K562 (cell line): Measurements from ENCODE around the gene MARS1. TPM values are rescaled to one million over a fixed set of nuclear protein-coding genes. Genes with fewer than 3 reads are reported as not detected.
A peak's percentile ranks its signal among the peaks of the same experiment; 100 is the strongest.

ENCODE experiments used
- CBFA2T2 ChIP-seq: fragments of 450-650 bp; conservative IDR thresholded peaks from 2 replicates; pipeline ENCODE4 v1.6.1; 2017; ENCODE audit warnings: mild to moderate bottlenecking
- ETV6 ChIP-seq, 3 experiments: fragments of 150-350 bp in 1 of 3; sonication (generic) in 1 of 3; formaldehyde crosslinking in 1 of 3; IDR thresholded peaks; 2 replicates each; pipeline versions ENCODE4 v1.6.1 to v1.8.0; 2014 to 2022; ENCODE audit warnings: borderline replicate concordance in 2 of 3, low read depth in 2 of 3, antibody characterized with exemption in 1 of 3, low read length in 1 of 3, mild to moderate bottlenecking in 1 of 3, missing genetic modification reagents in 1 of 3
- FOXA3 ChIP-seq, 2 experiments: fragments of 450-650 bp in 1 of 2; sonication (generic) in 1 of 2; formaldehyde crosslinking; IDR thresholded peaks in 1 of 2; conservative IDR thresholded peaks in 1 of 2; 2 replicates each; pipeline versions ENCODE4 v1.4.0 to v1.8.0; 2020 to 2022; ENCODE audit warnings: mild to moderate bottlenecking in 2 of 2, missing genetic modification reagents in 1 of 2
- FOXJ2 ChIP-seq: fragments of 200-800 bp; sonication (Bioruptor generic); IDR thresholded peaks from 2 replicates; pipeline ENCODE4 v1.6.1; 2016; ENCODE audit warnings: missing genetic modification characterization, missing compliant biosample characterization
- MEF2D ChIP-seq: conservative IDR thresholded peaks from 2 replicates; pipeline ENCODE4 v1.6.1; 2016; ENCODE audit warnings: low read depth, missing genetic modification characterization, missing compliant biosample characterization
- PML ChIP-seq: IDR thresholded peaks from 2 replicates; pipeline ENCODE4 v1.6.1; 2012; ENCODE audit warnings: low read length, inconsistent platforms
- POLR2AphosphoS2 ChIP-seq: IDR thresholded peaks from 2 replicates; pipeline ENCODE4 v1.6.1; 2012; ENCODE audit warnings: low read length, improper control_type of control experiment
- ZKSCAN8 ChIP-seq: fragments of 200-800 bp; sonication (Bioruptor generic); IDR thresholded peaks from 2 replicates; pipeline ENCODE4 v1.6.1; 2016; ENCODE audit warnings: missing genetic modification characterization, missing compliant biosample characterization
- ZNF143 ChIP-seq: sonication (generic); formaldehyde crosslinking; IDR thresholded peaks from 2 replicates; pipeline ENCODE4 v1.9.0; 2022; ENCODE audit warnings: mild to moderate bottlenecking, missing genetic modification reagents
- ZNF239 ChIP-seq: fragments of 250-450 bp; sonication (Bioruptor Pico); IDR thresholded peaks from 2 replicates; pipeline ENCODE4 v1.4.0; 2020; ENCODE audit warnings: mild to moderate bottlenecking
- polyA plus RNA-seq, 8 experiments: library from polyadenylated mRNA; depleted of rRNA in 4 of 8; stranded (reverse) in 5 of 8; unstranded in 3 of 8; fragments of >200 nt; fragmentation: Nextera tagmentation in 2 of 8; fragmentation: Illumina TruSeq in 1 of 8; extraction: Ambion mirVana in 2 of 8; extraction: Trizol in 1 of 8; gene quantifications; 2 replicates each; pipeline versions ENCODE4 v1.2.1 to v1.2.3, GENCODE V29; 2011 to 2014; ENCODE audit warnings: inconsistent platforms in 1 of 8, missing spikeins in 1 of 8
- total RNA-seq, 7 experiments: library from RNA; depleted of rRNA in 6 of 7; stranded (reverse); fragments of >200 nt in 6 of 7; fragmentation: Illumina TruSeq in 2 of 7; extraction: Trizol in 2 of 7; gene quantifications; 2 replicates each; pipeline versions ENCODE4 v1.2.1 to v1.2.3, GENCODE V29; 2011 to 2021; ENCODE audit warnings: low replicate concordance in 1 of 7
- TF ChIP-seq, protein P1 (sequence below): fragments of 250-450 bp; sonication (Bioruptor Pico); IDR thresholded peaks from 2 replicates; pipeline ENCODE4 v1.4.0; 2020; ENCODE audit warnings: mild to moderate bottlenecking, moderate library complexity
- TF ChIP-seq, protein P2 (sequence below), 2 experiments: fragments of 150-350 bp in 1 of 2; IDR thresholded peaks; 2 replicates each; pipeline ENCODE4 v1.6.1; 2012 to 2016; ENCODE audit warnings: low read depth in 2 of 2, low read length in 2 of 2, mild to moderate bottlenecking in 1 of 2, moderate library complexity in 1 of 2
- TF ChIP-seq, protein P3 (sequence below): fragments of 250-450 bp; sonication (Bioruptor Pico); IDR thresholded peaks from 2 replicates; pipeline ENCODE4 v1.5.0; 2021
- TF ChIP-seq, protein P4 (sequence below): fragments of 250-450 bp; sonication (Bioruptor Pico); IDR thresholded peaks from 2 replicates; pipeline ENCODE4 v1.6.1; 2021; ENCODE audit warnings: mild to moderate bottlenecking
- TF ChIP-seq, protein P5 (sequence below): sonication (generic); formaldehyde crosslinking; IDR thresholded peaks from 2 replicates; pipeline ENCODE4 v1.8.1; 2023; ENCODE audit warnings: mild to moderate bottlenecking, missing genetic modification reagents

Gene MARS1
- total and polyA plus RNA-seq, 9 of the 15 experiments (the other 6 are each of a cell fraction or from before 2014, with no cell fraction given): 117 to 382 (median 220) TPM

DNA sequence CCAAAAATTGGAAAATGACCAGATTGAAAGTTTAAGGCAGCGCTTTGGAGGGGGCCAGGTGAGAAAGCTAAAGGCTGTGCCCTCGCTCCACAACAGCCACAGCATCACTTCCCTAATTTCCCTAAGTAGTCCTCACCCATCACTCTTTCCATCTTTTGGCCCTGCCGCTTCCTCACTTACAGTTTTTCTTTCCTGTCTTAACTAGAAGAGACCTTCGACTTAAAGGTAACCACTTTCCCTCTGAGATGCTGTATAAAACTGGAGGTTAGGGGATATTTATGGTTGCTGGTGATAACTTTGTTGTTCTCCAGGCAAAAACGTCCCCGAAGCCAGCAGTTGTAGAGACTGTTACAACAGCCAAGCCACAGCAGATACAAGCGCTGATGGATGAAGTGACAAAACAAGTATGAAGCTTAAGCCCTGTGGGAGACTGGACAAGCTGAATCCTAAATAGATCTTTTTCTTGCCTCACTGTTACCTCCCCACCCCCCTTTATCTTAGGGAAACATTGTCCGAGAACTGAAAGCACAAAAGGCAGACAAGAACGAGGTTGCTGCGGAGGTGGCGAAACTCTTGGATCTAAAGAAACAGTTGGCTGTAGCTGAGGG lies 28.2 kb downstream of the MARS1 start (continued):
- TF ChIP-seq, protein P1, sequence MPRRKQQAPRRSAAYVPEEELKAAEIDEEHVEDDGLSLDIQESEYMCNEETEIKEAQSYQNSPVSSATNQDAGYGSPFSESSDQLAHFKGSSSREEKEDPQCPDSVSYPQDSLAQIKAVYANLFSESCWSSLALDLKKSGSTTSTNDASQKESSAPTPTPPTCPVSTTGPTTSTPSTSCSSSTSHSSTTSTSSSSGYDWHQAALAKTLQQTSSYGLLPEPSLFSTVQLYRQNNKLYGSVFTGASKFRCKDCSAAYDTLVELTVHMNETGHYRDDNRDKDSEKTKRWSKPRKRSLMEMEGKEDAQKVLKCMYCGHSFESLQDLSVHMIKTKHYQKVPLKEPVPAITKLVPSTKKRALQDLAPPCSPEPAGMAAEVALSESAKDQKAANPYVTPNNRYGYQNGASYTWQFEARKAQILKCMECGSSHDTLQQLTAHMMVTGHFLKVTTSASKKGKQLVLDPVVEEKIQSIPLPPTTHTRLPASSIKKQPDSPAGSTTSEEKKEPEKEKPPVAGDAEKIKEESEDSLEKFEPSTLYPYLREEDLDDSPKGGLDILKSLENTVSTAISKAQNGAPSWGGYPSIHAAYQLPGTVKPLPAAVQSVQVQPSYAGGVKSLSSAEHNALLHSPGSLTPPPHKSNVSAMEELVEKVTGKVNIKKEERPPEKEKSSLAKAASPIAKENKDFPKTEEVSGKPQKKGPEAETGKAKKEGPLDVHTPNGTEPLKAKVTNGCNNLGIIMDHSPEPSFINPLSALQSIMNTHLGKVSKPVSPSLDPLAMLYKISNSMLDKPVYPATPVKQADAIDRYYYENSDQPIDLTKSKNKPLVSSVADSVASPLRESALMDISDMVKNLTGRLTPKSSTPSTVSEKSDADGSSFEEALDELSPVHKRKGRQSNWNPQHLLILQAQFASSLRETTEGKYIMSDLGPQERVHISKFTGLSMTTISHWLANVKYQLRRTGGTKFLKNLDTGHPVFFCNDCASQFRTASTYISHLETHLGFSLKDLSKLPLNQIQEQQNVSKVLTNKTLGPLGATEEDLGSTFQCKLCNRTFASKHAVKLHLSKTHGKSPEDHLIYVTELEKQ: peak; percentile 37; the same call in 1 of the 2 replicates
- TF ChIP-seq ZNF239 (CRISPR knock-in tag): no peak; the same call in 1 of the 2 replicates
- TF ChIP-seq, protein P2, sequence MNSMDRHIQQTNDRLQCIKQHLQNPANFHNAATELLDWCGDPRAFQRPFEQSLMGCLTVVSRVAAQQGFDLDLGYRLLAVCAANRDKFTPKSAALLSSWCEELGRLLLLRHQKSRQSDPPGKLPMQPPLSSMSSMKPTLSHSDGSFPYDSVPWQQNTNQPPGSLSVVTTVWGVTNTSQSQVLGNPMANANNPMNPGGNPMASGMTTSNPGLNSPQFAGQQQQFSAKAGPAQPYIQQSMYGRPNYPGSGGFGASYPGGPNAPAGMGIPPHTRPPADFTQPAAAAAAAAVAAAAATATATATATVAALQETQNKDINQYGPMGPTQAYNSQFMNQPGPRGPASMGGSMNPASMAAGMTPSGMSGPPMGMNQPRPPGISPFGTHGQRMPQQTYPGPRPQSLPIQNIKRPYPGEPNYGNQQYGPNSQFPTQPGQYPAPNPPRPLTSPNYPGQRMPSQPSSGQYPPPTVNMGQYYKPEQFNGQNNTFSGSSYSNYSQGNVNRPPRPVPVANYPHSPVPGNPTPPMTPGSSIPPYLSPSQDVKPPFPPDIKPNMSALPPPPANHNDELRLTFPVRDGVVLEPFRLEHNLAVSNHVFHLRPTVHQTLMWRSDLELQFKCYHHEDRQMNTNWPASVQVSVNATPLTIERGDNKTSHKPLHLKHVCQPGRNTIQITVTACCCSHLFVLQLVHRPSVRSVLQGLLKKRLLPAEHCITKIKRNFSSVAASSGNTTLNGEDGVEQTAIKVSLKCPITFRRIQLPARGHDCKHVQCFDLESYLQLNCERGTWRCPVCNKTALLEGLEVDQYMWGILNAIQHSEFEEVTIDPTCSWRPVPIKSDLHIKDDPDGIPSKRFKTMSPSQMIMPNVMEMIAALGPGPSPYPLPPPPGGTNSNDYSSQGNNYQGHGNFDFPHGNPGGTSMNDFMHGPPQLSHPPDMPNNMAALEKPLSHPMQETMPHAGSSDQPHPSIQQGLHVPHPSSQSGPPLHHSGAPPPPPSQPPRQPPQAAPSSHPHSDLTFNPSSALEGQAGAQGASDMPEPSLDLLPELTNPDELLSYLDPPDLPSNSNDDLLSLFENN (IDR thresholded peaks at IDR 0.05; ENCODE audit: low read depth in 2 of 2, low read length in 2 of 2): peak in 1 of 2 experiments; percentile 11; a peak in 1 of 4 replicates
- TF ChIP-seq FOXJ2 (tag): 0 out of 2 replicates have a peak, but pooled peaks have one; percentile 16
- TF ChIP-seq PML: peak; percentile 73
- TF ChIP-seq, protein P3, sequence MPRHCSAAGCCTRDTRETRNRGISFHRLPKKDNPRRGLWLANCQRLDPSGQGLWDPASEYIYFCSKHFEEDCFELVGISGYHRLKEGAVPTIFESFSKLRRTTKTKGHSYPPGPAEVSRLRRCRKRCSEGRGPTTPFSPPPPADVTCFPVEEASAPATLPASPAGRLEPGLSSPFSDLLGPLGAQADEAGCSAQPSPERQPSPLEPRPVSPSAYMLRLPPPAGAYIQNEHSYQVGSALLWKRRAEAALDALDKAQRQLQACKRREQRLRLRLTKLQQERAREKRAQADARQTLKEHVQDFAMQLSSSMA (CRISPR knock-in tag): 0 out of 2 replicates have a peak, but pooled peaks have one; percentile 53
- TF ChIP-seq ZNF143 (CRISPR knock-in tag): no peak
- no peak for TF ChIP-seq MEF2D (tag)
- no peak for TF ChIP-seq CBFA2T2
- TF ChIP-seq, protein P4, sequence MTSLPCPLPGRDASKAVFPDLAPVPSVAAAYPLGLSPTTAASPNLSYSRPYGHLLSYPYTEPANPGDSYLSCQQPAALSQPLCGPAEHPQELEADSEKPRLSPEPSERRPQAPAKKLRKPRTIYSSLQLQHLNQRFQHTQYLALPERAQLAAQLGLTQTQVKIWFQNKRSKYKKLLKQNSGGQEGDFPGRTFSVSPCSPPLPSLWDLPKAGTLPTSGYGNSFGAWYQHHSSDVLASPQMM (CRISPR knock-in tag): no peak
- 0 out of 4 replicates have a peak, but pooled peaks of 1 of the 2 experiments have one; percentile 23 for TF ChIP-seq FOXA3 (CRISPR knock-in tag; conservative IDR thresholded peaks at IDR 0.05 in 1 of 2, IDR thresholded peaks at IDR 0.05 in 1 of 2)
- TF ChIP-seq ETV6 (IDR thresholded peaks at IDR 0.05; ENCODE audit: borderline replicate concordance in 1 of 2, low read depth in 2 of 2, low read length in 1 of 2): 0 out of 4 replicates have a peak, but pooled peaks of 1 of the 2 experiments have one; percentile 16
- TF ChIP-seq ETV6 (CRISPR knock-in tag; IDR thresholded peaks at IDR 0.05; ENCODE audit: borderline replicate concordance): no peak
- TF ChIP-seq POLR2AphosphoS2: peak; percentile 77
- TF ChIP-seq, protein P5, sequence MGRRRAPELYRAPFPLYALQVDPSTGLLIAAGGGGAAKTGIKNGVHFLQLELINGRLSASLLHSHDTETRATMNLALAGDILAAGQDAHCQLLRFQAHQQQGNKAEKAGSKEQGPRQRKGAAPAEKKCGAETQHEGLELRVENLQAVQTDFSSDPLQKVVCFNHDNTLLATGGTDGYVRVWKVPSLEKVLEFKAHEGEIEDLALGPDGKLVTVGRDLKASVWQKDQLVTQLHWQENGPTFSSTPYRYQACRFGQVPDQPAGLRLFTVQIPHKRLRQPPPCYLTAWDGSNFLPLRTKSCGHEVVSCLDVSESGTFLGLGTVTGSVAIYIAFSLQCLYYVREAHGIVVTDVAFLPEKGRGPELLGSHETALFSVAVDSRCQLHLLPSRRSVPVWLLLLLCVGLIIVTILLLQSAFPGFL (CRISPR knock-in tag): no peak
- TF ChIP-seq ZKSCAN8: 0 out of 2 replicates have a peak, but pooled peaks have one; percentile 19
